ENCODE data around the gene ADAM12.

GRCh38 chr10:126140746-126141273 is 247.5 kb downstream of the ADAM12 start:
- TF ChIP-seq CTCF (IDR thresholded peaks at IDR 0.05) (no peak), POLR2A (IDR thresholded peaks at IDR 0.05) (no peak)

All from adrenal gland (tissue), 5 donors.